IMR-90 (cell line): Measurements from ENCODE around the gene PSMD6. TPM values are rescaled to one million over a fixed set of nuclear protein-coding genes. Genes with fewer than 3 reads are reported as not detected.

Experiments used
- ATAC-seq: fragments of 200-7000 bp; cut with Tn5 transposase; 2 replicates; pipeline ENCODE4 v1.9.1; 2020; ENCODE audit warnings: low read depth, mild to moderate bottlenecking, moderate library complexity
- BruUV-seq: library from RNA; stranded (reverse); fragments of 400-500 nt; replicated peaks from 2 replicates; lab custom pipeline; 2021; lab: Mats Ljungman, UMichigan
- CTCF ChIA-PET: fragments of 300-600 bp; formaldehyde crosslinking; extraction: SDS; loops from one replicate; lab custom pipeline; 2021; ENCODE audit warnings: antibody characterized with exemption; lab: Yijun Ruan, JAX
- POLR2A ChIA-PET: fragments of 300-600 bp; sonication (Branson Sonifier 250); formaldehyde crosslinking; loops from one replicate; lab custom pipeline; 2022; ENCODE audit warnings: antibody characterized with exemption; ENCODE audit not compliant: unreplicated experiment; lab: Charles Lee
- DNase-seq: peaks from one replicate; pipeline ENCODE4 v3.0.0; 2013
- H2AFZ ChIP-seq: replicated peaks from 2 replicates; pipeline ENCODE3; 2013; ENCODE audit warnings: low read length, mild to moderate bottlenecking; ENCODE audit not compliant: poor library complexity
- H2AK5ac ChIP-seq: 2 replicates; pipeline ENCODE4 v1.6.1; 2013; ENCODE audit warnings: low read depth, low read length, inconsistent platforms
- H2AK9ac ChIP-seq: replicated peaks from 2 replicates; pipeline ENCODE3; 2013; ENCODE audit warnings: mild to moderate bottlenecking, low read depth, low read length, moderate library complexity; ENCODE audit not compliant: poor library complexity
- H2BK120ac ChIP-seq: 2 replicates; pipeline ENCODE4 v1.6.1; 2013; ENCODE audit warnings: low read depth, low read length, inconsistent platforms
- H2BK15ac ChIP-seq: 3 replicates; pipeline ENCODE4 v1.6.1; 2013; ENCODE audit warnings: low read depth, low read length, inconsistent platforms
- H2BK20ac ChIP-seq: 2 replicates; pipeline ENCODE4 v1.6.1; 2013; ENCODE audit warnings: low read depth, mild to moderate bottlenecking, inconsistent platforms, low read length, moderate library complexity
- H2BK5ac ChIP-seq: 2 replicates; pipeline ENCODE4 v1.6.1; 2013; ENCODE audit warnings: mild to moderate bottlenecking, low read depth, low read length, inconsistent platforms; ENCODE audit not compliant: poor library complexity, severe bottlenecking
- H3K14ac ChIP-seq: replicated peaks from 2 replicates; pipeline ENCODE4 v1.6.1; 2013; ENCODE audit warnings: low read depth, low read length, inconsistent platforms
- H3K18ac ChIP-seq: 2 replicates; pipeline ENCODE4 v1.6.1; 2013; ENCODE audit warnings: low read depth, low read length, control low read depth
- H3K23ac ChIP-seq: 2 replicates; pipeline ENCODE4 v1.6.1; 2013; ENCODE audit warnings: low read depth, low read length, inconsistent platforms
- H3K27ac ChIP-seq: 2 replicates; pipeline ENCODE4 v1.5.1; 2013; ENCODE audit warnings: mild to moderate bottlenecking, control low read depth, low read length; ENCODE audit not compliant: insufficient read depth
- H3K27me3 ChIP-seq: 2 replicates; pipeline ENCODE4 v1.6.1; 2013; ENCODE audit warnings: low read length; ENCODE audit not compliant: control insufficient read depth, insufficient read depth
- H3K36me3 ChIP-seq: 2 replicates; pipeline ENCODE4 v1.6.1; 2013; ENCODE audit warnings: low read length, mixed read lengths; ENCODE audit not compliant: control insufficient read depth, insufficient read depth
- H3K4ac ChIP-seq: 2 replicates; pipeline ENCODE4 v1.6.1; 2013; ENCODE audit warnings: low read depth, low read length, inconsistent platforms
- H3K4me1 ChIP-seq: 2 replicates; pipeline ENCODE4 v1.6.1; 2013; ENCODE audit warnings: low read length, mixed read lengths; ENCODE audit not compliant: control insufficient read depth, insufficient read depth
- H3K4me2 ChIP-seq: 2 replicates; pipeline ENCODE4 v1.6.1; 2013; ENCODE audit warnings: low read depth, mild to moderate bottlenecking, control low read depth, low read length, moderate library complexity
- H3K4me3 ChIP-seq: 2 replicates; pipeline ENCODE4 v1.5.1; 2013; ENCODE audit warnings: low read depth, mild to moderate bottlenecking, control low read depth, low read length, moderate library complexity; ENCODE audit not compliant: insufficient read depth
- H3K56ac ChIP-seq: 2 replicates; pipeline ENCODE4 v1.6.1; 2013; ENCODE audit warnings: low read length, inconsistent platforms; ENCODE audit not compliant: insufficient read depth; ENCODE audit errors: extremely low read depth
- H3K79me1 ChIP-seq, 2 experiments: 2 replicates each; pipeline ENCODE4 v1.6.1; 2013; ENCODE audit warnings: low read length in 2 of 2, inconsistent platforms in 1 of 2, low read depth in 1 of 2
- H3K9ac ChIP-seq: 2 replicates; pipeline ENCODE4 v1.6.1; 2013; ENCODE audit warnings: low read depth, low read length, control low read depth
- H3K9me1 ChIP-seq: 2 replicates; pipeline ENCODE4 v1.6.1; 2013; ENCODE audit warnings: low read length, inconsistent platforms; ENCODE audit not compliant: insufficient read depth
- H3K9me3 ChIP-seq: 2 replicates; pipeline ENCODE4 v1.6.1; 2013; ENCODE audit warnings: low read length; ENCODE audit not compliant: control insufficient read depth, insufficient read depth
- H4K20me1 ChIP-seq: 2 replicates; pipeline ENCODE4 v1.6.1; 2013; ENCODE audit warnings: low read length, inconsistent platforms; ENCODE audit not compliant: insufficient read depth
- H4K5ac ChIP-seq: 2 replicates; pipeline ENCODE4 v1.6.1; 2013; ENCODE audit warnings: mild to moderate bottlenecking, low read depth, low read length, control low read depth
- H4K8ac ChIP-seq, 2 experiments: 2 replicates each; pipeline ENCODE4 v1.6.1; 2013; ENCODE audit warnings: low read depth in 2 of 2, low read length in 2 of 2, control low read depth in 1 of 2, inconsistent platforms in 1 of 2
- H4K91ac ChIP-seq: 2 replicates; pipeline ENCODE4 v1.6.1; 2013; ENCODE audit warnings: low read depth, low read length, inconsistent platforms; ENCODE audit not compliant: insufficient read depth
- BHLHE40 ChIP-seq: fragments of 150-350 bp; IDR thresholded peaks from 2 replicates; pipeline ENCODE4 v1.6.1; 2016; ENCODE audit warnings: mild to moderate bottlenecking, low read depth, low read length
- CEBPB ChIP-seq: IDR thresholded peaks from 2 replicates; pipeline ENCODE4 v1.6.1; 2012; ENCODE audit warnings: low read depth, low read length, improper control_type of control experiment
- CHD1 ChIP-seq: IDR thresholded peaks from 2 replicates; pipeline ENCODE4 v1.6.1; 2012; ENCODE audit warnings: low read depth, low read length, improper control_type of control experiment
- CTCF ChIP-seq: conservative IDR thresholded peaks from 2 replicates; pipeline ENCODE4 v1.5.1; 2012; ENCODE audit warnings: mild to moderate bottlenecking, low read depth, low read length, improper control_type of control experiment
- ELK1 ChIP-seq: fragments of 150-350 bp; IDR thresholded peaks from 2 replicates; pipeline ENCODE4 v1.6.1; 2016; ENCODE audit warnings: low read depth, mild to moderate bottlenecking, low read length, moderate library complexity, borderline replicate concordance
- FOS ChIP-seq: fragments of 150-350 bp; IDR thresholded peaks from 2 replicates; pipeline ENCODE4 v1.6.1; 2016; ENCODE audit warnings: low read depth, low read length
- MAFK ChIP-seq: IDR thresholded peaks from 2 replicates; pipeline ENCODE4 v1.6.1; 2012; ENCODE audit warnings: low read depth, low read length, improper control_type of control experiment
- MAZ ChIP-seq: IDR thresholded peaks from 2 replicates; pipeline ENCODE4 v1.6.1; 2012; ENCODE audit warnings: low read depth, mild to moderate bottlenecking, low read length, improper control_type of control experiment, moderate library complexity, borderline replicate concordance
- MXI1 ChIP-seq: IDR thresholded peaks from 2 replicates; pipeline ENCODE4 v1.6.1; 2012; ENCODE audit warnings: low read depth, mild to moderate bottlenecking, low read length, moderate library complexity, borderline replicate concordance
- NFE2L2 ChIP-seq: fragments of 150-350 bp; IDR thresholded peaks from 2 replicates; pipeline ENCODE4 v1.6.1; 2016; ENCODE audit warnings: low read depth, mild to moderate bottlenecking, low read length
- POLR2A ChIP-seq: IDR thresholded peaks from 2 replicates; pipeline ENCODE4 v1.6.1; 2012; ENCODE audit warnings: mild to moderate bottlenecking, low read depth, low read length
- RAD21 ChIP-seq: IDR thresholded peaks from 2 replicates; pipeline ENCODE4 v1.6.1; 2012; ENCODE audit warnings: low read length, improper control_type of control experiment
- RCOR1 ChIP-seq: IDR thresholded peaks from 2 replicates; pipeline ENCODE4 v1.6.1; 2012; ENCODE audit warnings: mild to moderate bottlenecking, low read length, improper control_type of control experiment; ENCODE audit not compliant: insufficient replicate concordance
- RFX5 ChIP-seq: IDR thresholded peaks from 2 replicates; pipeline ENCODE4 v1.8.0; 2012; ENCODE audit warnings: low read depth, mild to moderate bottlenecking, low read length, moderate library complexity
- SMC3 ChIP-seq: fragments of 150-350 bp; IDR thresholded peaks from 2 replicates; pipeline ENCODE4 v1.6.1; 2016; ENCODE audit warnings: low read depth, mild to moderate bottlenecking, antibody characterized with exemption, low read length, moderate library complexity
- USF2 ChIP-seq: fragments of 150-350 bp; IDR thresholded peaks from 2 replicates; pipeline ENCODE4 v1.6.1; 2017; ENCODE audit warnings: mild to moderate bottlenecking, antibody characterized with exemption, low read length, low read depth
- WGBS, 2 experiments: methylation state at CpG; one replicate each; pipeline versions ENCODE4 v1.1.5 to v1.1.7; 2013; ENCODE audit warnings: missing lambda C conversion rate in 2 of 2; ENCODE audit not compliant: insufficient read length in 1 of 2; ENCODE audit errors: extremely low coverage in 2 of 2; 5-methylcytosine and 5-hydroxymethylcytosine counted together
- dilution Hi-C: fragments of 300-500 bp; cut with HindIII; formaldehyde crosslinking; loops from one replicate; pipeline ENCODE4 v1.14.3; 2018; ENCODE audit warnings: low sequenced_read_pairs; ENCODE audit not compliant: unreplicated experiment
- in situ Hi-C: fragments of 300-500 bp; cut with MboI; formaldehyde crosslinking; loops from 3 replicates; pipeline ENCODE4 v1.14.3; 2019; ENCODE audit warnings: low sequenced_read_pairs, inconsistent platforms, mixed read lengths
- intact Hi-C: fragments of 100-400 bp; cut with micrococcal nuclease; formaldehyde crosslinking; loops from 2 replicates; pipeline ENCODE4 v1.10.0; 2022
- polyA plus RNA-seq, 3 experiments: library from polyadenylated mRNA; depleted of rRNA; stranded (reverse); fragments of >200 nt; gene quantifications; 2 replicates each; pipeline ENCODE4 v1.2.3, GENCODE V29; 2012; ENCODE audit warnings: low replicate concordance in 1 of 3
- total RNA-seq: library from RNA; depleted of rRNA; stranded (reverse); fragments of >200 nt; gene quantifications from 2 replicates; pipeline ENCODE4 v1.2.3, GENCODE V29; 2012

PSMD6 gene
- total and polyA plus RNA-seq, 2 of the 4 experiments (the other 2 are of a cell fraction) = 86.6 to 91.8 TPM

- H2AK9ac ChIP-seq = no peak overlapping the region
- POLR2A ChIA-PET = interaction anchor here (0.5 kb wide), 1 partner anchor 78 kb away, joined by 3 read pairs; no protein-coding TSS in a partner anchor
- H2AK5ac ChIP-seq = no peak overlapping the region
- no peak overlapping the region for H3K9ac ChIP-seq
- no peak overlapping the region for H3K4me3 ChIP-seq
- peaks cover 11% of the 10 kb centered on the region; the same call in 1 of the 2 replicates for H4K20me1 ChIP-seq
- in situ Hi-C loops (no loop called here), dilution Hi-C loops (no loop called here), intact Hi-C loops (no loop called here)
- no peak overlapping the region for H3K23ac ChIP-seq
- H2BK120ac ChIP-seq = no peak overlapping the region
- H2BK15ac ChIP-seq = no peak overlapping the region
- H3K36me3 ChIP-seq = peaks cover 16% of the 10 kb centered on the region
- H3K9me1 ChIP-seq = peaks cover 5% of the 10 kb centered on the region
- H4K8ac ChIP-seq = no peak overlapping the region
- no peak overlapping the region for H3K27ac ChIP-seq
- no peak overlapping the region for H3K4ac ChIP-seq
- no peak for DNase-seq
- H2BK5ac ChIP-seq = no peak overlapping the region
- no peak overlapping the region for H2BK20ac ChIP-seq
- no peaks in the 10 kb centered on the region for H3K9me3 ChIP-seq
- no peaks in the 10 kb centered on the region for H3K27me3 ChIP-seq
- CTCF ChIA-PET = no interaction called here
- no peak overlapping the region for H3K14ac ChIP-seq
- TF ChIP-seq NFE2L2 (no peak), MXI1 (no peak), RAD21 (no peak), MAZ (no peak), RFX5 (no peak), POLR2A (no peak), ELK1 (no peak), BHLHE40 (no peak), FOS (no peak), MAFK (no peak), CHD1 (no peak), USF2 (no peak), SMC3 (no peak), RCOR1 (no peak), CTCF (no peak), CEBPB (no peak)
- no peak overlapping the region for H3K56ac ChIP-seq
- no CpG with 5 or more reads among the region's 2 CpGs for WGBS, 2 experiments
- H3K4me1 ChIP-seq = peaks cover 4% of the 10 kb centered on the region
- no peak overlapping the region for H3K18ac ChIP-seq
- no peak overlapping the region for H3K4me2 ChIP-seq
- ATAC-seq = no peak
- peaks cover 27 to 38% of the 10 kb centered on the region in 2 experiments for H3K79me1 ChIP-seq
- BruUV-seq = no TSS peak
- no peak overlapping the region for H4K5ac ChIP-seq
- H4K91ac ChIP-seq = no peak overlapping the region
- no peak overlapping the region for H2AFZ ChIP-seq
Measured at GRCh38 chr3:64019879-64020278, 3.4 kb downstream of the PSMD6 start.
